NCI-H226 (cell line): ENCODE results near the gene ENTPD2.
"Not testable (repeated sequence)": the region's sequence is repeated elsewhere in the genome, so short reads cannot be mapped to it uniquely, and the experiment has no call there.

Source experiments
- DNase-seq: peaks from one replicate; pipeline ENCODE4 v3.0.0-alpha.2; 2015

The ENTPD2 gene

DNA sequence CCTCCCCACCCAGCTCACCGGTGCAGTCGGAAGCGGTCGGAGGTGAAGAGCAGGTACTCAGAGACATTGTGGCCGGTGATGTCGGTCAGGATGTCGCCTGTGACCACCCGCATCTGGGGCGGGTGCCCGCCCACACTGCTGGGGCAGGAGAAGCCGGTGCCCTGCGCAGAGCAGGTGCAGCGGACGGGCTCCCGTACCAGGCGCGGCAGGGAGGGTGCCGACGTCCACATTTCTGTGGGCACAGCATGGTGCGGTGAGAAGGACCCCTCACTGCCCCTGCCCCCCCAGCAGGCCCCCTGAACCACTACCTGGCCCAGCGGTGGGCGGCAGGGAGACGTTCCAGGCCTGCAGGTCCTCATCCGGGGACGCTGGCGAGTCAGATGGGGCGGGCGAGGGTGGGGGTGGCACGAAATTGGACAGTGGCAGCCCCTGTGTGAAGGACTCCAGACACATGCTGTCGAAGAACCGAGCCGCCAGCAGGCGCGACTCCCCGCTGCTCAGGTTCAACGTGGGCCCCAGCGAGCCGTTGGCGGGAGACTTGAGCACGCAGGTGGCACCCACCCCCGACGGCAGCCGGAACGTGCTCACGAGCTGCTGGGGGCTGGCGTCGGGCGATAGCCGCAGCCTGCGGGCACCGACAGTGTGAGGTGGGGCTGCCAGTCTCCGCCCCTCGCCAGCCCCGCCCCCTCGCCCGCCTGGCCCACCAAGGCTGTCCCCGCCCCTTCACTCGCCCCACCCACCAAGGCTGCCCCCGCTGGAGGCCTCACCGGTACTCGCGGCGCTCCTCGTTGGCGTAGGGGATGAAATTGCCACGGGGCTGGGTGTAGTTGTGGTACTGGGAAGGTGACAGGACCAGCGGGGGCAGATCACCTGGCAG lies 40.9 kb downstream of the ENTPD2 start:
- no peak for DNase-seq

DNA sequence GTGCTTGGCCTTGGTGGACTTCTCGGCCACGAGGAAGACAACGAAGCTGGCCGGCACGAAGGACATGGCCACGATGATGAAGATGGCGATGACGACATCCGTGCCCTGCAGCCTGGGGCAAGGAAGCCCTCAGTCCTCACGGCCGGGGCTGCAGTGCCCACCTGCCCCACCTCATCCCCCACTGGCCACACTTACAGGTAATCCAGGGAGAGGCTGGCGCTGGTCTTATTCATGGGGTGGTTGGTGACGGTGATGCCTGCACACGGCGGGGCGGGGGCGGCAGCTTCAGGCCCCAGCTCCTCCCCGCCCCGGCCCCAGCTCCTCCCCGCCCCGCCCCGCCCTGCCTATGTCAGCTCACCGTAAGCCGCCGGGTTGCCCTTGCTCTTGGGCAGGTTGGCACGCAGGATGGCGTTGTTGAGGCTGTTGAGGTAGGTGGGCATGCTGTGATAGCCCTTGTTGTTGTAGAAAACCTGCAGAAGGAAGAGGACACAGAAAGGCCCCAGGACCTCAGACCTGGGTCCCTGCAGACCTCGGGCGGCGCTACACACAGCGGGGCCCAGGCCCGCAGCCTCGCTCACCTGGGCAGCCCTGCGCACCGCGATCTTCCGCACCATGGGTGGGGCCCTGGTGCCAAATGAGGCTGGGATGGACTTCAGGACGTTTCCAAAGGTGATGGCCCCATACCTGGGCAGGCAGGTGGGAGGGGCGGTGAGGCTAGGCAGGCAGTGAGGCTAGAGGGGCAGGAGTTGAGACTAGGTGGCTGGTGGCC lies 41.8 kb downstream of the ENTPD2 start:
- no peak for DNase-seq

DNA sequence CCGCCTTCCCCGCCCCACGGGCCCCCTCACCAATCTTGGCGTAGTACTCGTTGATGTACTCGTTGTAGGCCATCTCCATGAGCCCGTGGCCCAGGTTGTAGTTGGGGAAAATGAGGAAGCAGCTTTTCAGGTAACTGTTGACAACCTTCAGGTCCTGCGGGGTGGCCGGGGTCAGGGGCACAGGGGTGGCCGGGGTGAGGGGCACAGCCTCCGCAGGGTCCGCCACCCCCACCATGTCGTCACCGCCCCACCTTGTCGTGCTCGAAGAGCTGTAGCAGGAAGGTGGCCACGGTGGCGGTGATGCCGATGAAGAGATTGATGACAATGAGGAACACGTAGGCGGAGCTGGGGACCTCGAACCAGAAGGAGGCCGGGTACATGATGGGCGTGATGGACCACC lies 42.7 kb downstream of the ENTPD2 start:
- no peak for DNase-seq

DNA sequence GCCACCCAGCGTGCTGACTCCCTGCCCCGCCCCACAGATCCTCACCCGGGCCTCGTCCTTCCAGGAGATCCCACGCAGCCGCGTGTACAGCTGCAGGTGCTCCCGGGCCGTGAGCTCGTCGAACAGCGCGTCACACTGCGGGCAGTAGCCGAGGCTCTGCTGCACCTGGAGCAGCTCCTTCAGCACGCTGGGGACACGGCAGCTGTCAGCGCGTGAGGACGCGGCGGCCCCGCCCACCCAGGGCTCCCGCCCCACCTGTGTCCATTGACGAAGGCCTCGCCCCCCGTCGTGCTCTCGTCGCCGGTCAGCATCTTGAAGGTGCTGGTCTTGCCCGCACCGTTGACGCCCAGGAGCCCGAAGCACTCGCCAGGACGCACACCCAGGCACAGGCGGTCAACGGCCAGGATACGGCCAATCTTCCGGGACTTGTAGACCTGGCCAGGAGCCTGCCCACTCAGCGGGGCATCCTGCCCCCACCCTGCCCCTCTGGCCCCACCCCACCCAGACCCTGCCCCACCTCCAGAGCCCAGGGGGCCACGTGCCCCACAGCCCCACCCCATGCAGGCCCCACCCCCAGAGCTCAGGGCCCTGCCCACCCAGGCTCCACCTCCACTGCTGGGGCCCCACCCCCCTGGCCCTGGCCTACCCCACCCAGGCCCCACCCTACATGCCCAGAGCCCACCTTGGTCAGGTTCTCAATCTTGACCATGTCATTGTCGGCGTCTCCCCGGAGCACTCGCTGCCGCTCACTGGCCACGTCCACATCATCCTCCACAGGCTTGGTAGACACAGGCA lies 43.7 kb downstream of the ENTPD2 start:
- no peak for DNase-seq

DNA sequence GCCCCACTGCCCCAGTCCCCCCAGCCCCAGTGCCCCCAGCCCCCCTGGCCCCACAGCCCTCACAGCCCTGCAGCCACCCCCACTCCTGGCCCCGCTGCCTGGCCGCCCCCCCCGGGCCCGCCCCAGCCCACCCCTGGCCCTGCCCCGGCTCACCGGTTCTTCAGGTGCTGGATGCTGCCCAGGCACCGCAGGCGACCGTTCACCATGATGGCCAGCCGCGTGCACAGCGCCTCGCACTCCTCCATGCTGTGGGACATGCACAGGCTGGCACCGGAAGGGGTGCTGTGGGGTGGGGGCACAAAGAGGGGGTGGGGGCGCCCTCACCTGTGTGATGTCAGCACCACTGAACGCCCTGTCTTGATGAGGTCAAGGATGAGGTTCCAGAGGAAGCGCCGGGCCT lies 44.6 kb downstream of the ENTPD2 start:
- DNase-seq = no peak

DNA sequence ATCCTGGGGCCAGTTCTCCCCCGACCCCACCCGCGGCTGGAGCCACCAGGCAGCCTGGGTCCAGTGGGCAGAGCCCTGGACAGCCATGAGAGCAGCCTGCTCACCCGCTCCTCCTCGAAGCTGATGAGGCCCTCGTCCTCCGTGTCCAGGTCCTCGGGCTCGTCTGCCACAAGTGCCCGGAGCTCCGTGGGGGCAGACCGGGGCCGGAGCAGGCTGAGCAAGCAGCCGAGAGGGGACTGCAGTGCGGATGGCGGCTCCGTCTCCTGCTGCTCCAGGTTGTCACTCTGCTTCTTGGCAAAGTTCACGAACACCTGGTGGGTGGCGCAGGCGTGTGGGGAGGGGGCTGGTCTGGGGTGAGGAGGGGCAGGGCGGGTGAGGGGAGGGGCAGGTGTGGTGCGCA lies 45.5 kb downstream of the ENTPD2 start:
- DNase-seq = no peak

DNA sequence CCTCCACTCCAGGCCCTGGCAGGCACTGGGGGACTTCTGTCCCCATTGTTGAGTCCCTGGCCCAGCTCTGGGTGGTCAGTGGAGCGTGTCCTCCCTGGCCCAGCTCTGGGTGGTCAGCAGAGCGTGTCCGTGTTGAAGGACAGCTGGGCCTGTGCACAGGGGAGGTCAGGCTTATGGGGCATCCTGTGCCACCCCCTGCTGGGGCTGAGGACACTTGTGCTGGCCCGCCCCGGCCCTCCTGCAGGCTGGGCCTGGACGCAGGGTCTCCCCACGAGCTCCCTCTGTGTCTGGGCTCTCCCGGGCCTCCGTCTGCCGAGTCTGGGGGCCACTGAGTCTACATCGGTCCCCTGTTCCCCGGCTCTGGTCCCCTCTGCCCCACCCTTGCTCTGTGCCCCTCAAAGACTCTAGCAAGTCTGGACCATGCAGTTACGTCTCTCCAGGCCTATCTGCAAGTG lies 46.0 kb downstream of the ENTPD2 start:
- DNase-seq = no peak

DNA sequence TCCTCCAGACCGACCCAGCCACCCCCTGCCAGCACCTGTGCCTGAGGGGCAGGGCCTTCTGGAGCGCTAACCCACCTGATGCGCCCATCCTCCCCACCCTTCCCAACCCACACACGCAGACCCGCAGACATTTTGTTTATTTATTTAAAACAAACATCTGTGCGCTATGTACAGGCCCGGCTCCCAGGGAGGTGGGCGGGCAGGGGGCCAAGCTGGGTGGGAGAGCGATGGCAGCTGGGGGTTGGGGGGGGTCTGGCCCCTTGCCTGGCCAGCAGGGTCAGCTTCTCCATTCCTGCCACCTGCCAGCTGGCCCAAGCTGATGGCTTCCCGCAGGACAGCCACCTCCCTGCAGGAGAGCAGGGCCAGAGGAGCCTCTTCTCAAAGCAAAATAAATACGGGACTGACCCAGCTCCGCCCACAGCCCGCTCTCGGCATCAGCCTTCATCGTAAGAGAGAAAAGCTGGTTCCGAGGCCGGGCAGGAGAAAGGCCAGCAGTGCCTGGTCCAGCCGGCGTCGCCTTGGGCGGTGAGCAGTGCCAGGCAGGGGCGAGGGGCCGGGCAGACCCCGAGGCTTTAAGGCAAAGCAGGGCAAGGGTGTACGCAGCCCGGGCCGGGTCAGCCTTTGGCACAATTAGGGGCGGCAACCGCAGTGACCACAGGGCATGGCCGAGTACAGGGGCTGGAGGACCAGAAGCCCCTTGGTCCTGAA lies 46.6 kb downstream of the ENTPD2 start:
- no peak for DNase-seq

DNA sequence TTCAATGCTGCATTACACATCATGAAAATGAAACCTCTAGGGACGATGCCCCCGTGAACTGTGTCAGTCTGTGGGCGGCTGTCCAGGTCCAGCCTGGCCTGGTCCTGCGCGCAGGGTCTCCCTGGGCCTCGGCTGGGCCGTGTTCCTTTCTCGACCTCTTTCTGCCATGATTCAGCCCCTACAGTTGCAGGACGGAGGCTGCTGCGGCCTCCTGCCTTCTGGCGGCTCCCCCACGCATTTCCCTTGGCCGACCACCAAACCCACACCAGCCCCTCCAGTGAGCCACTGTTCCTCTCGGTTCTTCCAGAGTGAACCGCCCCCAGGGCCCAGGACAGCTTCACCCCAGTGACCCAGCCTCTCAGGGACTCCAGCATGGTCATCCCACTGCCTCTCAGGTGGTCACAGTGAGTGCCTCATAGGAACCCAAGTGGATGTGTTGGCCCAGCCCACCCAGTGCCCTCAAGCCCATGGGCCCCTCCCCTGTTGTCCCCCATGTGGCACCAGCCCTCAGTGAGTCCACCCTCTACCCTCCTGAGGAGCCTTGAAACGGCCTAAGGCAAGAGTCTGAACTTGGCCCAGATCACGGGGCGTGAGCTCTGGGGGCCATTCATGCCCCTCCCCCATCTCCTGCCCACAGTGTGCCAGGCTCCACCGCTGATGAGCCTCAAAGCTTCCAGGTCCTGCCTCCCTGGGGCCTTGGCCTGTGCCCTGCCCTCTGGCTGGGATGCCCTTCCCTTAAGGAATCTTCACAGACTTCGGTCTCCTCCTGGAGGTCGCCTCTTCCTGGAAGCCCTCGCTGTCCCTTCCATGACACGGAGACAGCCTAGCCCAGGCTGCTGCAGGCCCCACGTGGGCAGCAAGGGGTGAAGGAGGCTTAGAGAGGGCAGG lies 47.5 kb downstream of the ENTPD2 start:
- no peak for DNase-seq

DNA sequence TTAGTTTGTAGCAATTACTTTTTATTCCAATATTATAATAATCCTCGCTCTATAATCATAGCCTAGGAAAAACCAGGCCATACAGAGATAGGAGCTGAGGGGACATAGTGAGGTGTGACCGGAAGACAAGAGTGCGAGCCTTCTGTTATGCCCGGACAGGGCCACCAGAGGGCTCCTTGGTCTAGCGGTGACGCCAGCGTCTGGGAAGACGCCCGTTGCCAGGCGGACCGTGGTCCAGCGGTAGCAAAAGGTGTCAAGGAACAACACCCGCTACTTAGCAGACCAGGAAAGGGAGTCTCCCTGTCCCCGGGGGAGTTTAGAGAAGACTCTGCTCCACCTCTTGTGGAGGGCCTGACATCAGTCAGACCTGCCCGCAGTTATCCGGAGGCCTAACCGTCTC lies 49.6 kb downstream of the ENTPD2 start:
- DNase-seq = not testable (repeated sequence)

DNA sequence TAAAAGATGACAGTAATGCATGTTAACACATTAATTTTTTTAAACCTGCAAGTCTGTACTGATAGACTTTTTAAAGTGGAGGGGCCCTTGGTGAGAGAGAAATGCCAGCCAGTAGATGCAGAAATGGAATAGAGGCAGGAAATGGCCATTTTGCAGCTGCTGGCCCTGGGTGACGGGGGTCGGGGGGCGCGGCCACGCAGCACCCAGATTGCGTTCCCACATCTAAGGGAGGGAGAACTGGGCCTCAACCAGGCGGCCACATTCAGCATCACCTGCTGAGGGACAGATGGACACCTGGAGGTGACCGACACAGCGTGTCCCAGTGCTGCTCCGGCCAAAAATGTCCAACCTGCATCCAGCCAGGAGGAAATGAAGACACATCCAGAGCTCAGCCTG lies 51.2 kb downstream of the ENTPD2 start:
- DNase-seq = no peak

DNA sequence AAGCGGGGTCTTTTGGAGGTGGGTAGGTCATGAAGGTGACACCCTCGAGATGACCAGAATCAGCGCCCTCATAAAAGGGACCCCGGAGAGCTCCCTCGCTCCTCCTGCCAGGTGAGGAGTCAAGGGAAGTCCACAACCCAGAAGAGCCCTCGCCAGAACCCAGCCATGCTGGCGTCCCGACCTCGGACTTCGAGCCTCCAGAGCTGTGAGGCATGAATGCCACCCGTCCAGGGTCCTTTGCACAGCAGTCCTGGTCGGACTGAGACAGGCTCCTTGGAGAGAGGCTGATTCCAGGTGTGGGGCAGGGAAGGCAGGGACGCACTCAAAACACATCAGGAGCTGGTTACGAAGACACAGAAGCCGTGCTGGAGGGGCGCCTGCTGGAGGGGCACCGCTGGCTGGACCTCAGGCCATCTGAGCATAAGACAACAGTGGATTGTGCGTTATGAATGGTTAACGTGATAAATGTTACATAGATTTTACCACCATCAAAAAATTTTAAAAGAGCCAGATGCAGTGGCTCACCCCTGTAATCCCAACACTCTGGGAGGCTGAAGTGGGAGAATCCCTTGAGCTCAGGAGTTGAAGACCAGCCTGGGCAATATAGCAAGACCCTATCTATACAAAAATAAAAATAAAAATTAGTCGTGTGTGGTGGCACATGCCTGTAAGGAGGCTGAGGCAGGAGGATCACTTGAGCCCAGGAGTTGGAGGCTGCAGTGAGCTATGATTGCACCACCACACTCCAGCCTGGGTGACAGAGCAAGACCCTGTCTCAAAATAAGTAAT lies 51.8 kb downstream of the ENTPD2 start:
- DNase-seq = no peak

DNA sequence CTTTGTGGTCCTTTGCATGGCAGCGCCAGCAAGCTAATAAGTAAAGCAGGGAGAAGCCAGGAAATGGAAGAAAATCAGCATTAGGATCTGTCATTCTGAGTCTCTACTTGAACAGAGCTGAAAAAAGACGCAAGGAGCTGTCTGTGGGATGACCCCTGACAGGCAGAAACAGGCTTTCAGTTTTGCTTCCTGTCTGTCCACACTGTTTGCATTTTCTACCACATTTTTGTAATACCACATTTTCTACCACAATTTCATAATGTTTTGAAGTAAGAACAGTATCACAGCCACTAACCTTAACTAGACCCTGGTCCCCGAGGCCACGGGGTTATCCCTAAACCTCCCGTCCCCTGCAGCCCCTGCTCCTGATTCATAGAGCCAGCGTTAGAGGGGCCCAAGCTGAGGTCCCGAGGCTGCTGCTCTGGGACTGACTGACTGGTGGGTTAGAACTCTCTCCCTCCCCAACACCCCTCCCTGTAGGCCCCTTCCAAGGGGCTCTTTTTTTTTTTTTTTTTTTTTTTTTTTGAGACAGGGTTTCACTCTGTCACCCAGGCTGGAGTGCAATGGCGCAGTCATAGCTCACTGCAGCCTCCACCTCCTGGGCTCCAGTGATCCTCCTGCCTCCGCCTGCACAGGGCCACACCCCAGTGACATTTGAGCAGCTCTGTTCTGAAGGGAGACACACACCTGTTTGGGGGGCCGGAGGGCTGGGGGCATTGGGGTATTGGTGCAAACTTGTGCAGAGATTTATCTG lies 53.5 kb downstream of the ENTPD2 start:
- DNase-seq = peak; percentile 15
